Duodenal mucosa (tissue), 2 donors: ENCODE results near the gene ZNF576.
"Not testable (repeated sequence)": the region's sequence is repeated elsewhere in the genome, so short reads cannot be mapped to it uniquely, and the experiment has no call there.

Experiments used
- H3K27ac ChIP-seq: one replicate; pipeline ENCODE4 v1.7.0; 2013; ENCODE audit warnings: low read depth, low read length
- H3K27me3 ChIP-seq, 2 donors: one replicate each; pipeline ENCODE4 v1.7.0; 2013; ENCODE audit warnings: low read length in 2 of 2, control low read depth in 1 of 2; ENCODE audit not compliant: insufficient read depth in 2 of 2, control insufficient read depth in 1 of 2
- H3K36me3 ChIP-seq, 2 donors: one replicate each; pipeline ENCODE4 v1.7.0; 2013; ENCODE audit warnings: low read length in 2 of 2, control low read depth in 1 of 2; ENCODE audit not compliant: insufficient read depth in 2 of 2, control insufficient read depth in 1 of 2
- H3K4me1 ChIP-seq, 2 donors: one replicate each; pipeline ENCODE4 v1.7.0; 2013; ENCODE audit warnings: low read length in 2 of 2, control low read depth in 1 of 2; ENCODE audit not compliant: insufficient read depth in 2 of 2, control insufficient read depth in 1 of 2
- H3K4me3 ChIP-seq, 2 donors: one replicate each; pipeline ENCODE4 v1.7.0; 2013; ENCODE audit warnings: low read length in 2 of 2, low read depth in 1 of 2
- H3K9ac ChIP-seq, 2 donors: one replicate each; pipeline ENCODE4 v1.7.0; 2013; ENCODE audit warnings: low read length in 2 of 2, low read depth in 1 of 2
- H3K9me3 ChIP-seq, 2 donors: one replicate each; pipeline ENCODE4 v1.7.0; 2013; ENCODE audit warnings: low read length in 2 of 2, control low read depth in 1 of 2; ENCODE audit not compliant: control insufficient read depth in 1 of 2

ZNF576 gene

DNA sequence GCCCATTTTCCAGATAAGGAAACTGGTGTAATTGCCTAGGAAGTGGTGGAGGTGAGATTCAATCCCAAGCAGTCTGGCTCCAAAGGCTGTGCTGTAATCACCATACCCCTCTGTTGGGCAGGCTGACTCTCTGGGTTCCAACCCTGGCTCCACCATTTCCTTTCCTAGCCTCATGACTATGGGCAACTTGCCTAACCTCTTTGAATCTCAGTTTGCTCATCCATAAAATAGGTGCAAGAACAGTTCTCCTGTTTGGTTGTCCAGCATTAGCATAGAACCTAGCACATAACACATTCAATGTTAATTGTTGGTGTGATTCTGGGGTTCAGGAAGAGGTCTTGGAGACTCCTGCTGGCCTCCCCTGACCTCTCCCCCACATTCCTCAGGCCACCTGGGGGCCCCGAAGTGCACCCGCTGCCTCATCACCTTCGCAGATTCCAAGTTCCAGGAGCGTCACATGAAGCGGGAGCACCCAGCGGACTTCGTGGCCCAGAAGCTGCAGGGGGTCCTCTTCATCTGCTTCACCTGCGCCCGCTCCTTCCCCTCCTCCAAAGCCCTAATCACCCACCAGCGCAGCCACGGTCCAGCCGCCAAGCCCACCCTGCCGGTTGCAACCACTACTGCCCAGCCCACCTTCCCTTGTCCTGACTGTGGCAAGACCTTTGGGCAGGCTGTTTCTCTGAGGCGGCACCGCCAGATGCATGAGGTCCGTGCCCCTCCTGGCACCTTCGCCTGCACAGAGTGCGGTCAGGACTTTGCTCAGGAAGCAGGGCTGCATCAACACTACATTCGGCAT is 2.2 kb downstream of the ZNF576 start:
- no peaks in the 10 kb centered on the region for H3K9me3 ChIP-seq
- no peaks in the 10 kb centered on the region for H3K27me3 ChIP-seq
- peaks cover 5 to 34% of the 10 kb centered on the region in 2 donors for H3K36me3 ChIP-seq
- no peak overlapping the region for H3K9ac ChIP-seq
- H3K4me3 ChIP-seq = no peak overlapping the region
- no peak overlapping the region for H3K27ac ChIP-seq
- H3K4me1 ChIP-seq = peaks cover 24 to 32% of the 10 kb centered on the region in 2 donors

DNA sequence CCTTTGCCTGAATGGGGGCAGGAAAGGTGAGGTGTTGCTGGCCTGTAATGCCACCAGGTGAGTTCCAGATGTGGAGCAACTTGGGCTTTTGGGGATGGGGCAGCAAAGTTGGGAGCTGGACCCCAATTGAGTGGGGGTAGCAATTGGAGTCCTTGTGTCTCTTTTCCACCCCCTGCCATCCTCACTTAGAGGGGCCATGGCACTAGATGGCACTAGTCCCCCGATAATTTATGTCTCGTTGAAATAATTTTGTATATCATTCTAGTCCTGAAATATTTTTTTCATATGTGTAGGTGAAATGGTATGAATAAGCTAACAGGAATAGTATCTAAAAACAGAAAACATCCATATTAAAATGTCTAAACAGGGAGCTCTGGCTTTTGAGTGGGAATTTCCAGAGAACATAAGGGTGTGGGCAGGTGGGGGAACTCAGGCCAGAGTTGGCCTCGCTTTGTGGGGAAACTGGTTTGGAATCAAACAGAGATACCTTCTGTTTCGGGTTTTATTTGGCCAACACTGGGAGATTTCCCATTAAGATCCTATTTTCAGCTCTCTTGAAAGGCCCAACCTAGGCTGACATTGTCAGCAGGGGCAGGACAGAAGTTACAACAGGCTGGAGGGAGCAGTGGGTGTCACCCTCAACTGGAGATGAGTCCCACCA is 3.4 kb downstream of the ZNF576 start:
- Histone ChIP-seq H3K9me3 (no peaks in the 10 kb centered on the region), H3K4me3 (no peak overlapping the region), H3K4me1 (peaks cover 17 to 23% of the 10 kb centered on the region in 2 donors), H3K9ac (no peak overlapping the region), H3K27ac (no peak overlapping the region), H3K27me3 (no peaks in the 10 kb centered on the region), H3K36me3 (peaks cover 5 to 34% of the 10 kb centered on the region in 2 donors)

DNA sequence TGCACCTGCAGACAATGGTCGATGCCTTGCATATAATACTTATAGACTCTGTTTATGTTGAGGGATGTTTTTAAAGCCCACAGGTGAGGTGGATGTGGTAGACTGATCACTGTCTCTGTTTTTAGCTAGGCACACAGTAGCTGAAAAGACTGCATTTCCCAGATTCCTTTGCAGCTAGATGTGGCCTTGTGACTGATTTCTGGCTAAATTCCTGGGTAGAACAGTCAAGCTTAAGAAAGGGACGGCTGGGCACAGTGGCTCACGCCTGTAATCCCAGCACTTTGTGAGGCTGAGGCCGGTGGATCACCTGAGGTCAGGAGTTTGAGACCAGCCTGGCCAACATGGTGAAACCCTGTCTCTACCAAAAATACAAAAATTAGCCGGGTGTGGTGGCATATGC is 3.9 kb downstream of the ZNF576 start:
- Histone ChIP-seq H3K4me1 (peaks cover 17% of the 10 kb centered on the region in 2 donors), H3K36me3 (peaks cover 5 to 34% of the 10 kb centered on the region in 2 donors)
- H3K9me3 ChIP-seq, H3K4me3 ChIP-seq, H3K27ac ChIP-seq, H3K9ac ChIP-seq, H3K27me3 ChIP-seq: not testable (repeated sequence)

DNA sequence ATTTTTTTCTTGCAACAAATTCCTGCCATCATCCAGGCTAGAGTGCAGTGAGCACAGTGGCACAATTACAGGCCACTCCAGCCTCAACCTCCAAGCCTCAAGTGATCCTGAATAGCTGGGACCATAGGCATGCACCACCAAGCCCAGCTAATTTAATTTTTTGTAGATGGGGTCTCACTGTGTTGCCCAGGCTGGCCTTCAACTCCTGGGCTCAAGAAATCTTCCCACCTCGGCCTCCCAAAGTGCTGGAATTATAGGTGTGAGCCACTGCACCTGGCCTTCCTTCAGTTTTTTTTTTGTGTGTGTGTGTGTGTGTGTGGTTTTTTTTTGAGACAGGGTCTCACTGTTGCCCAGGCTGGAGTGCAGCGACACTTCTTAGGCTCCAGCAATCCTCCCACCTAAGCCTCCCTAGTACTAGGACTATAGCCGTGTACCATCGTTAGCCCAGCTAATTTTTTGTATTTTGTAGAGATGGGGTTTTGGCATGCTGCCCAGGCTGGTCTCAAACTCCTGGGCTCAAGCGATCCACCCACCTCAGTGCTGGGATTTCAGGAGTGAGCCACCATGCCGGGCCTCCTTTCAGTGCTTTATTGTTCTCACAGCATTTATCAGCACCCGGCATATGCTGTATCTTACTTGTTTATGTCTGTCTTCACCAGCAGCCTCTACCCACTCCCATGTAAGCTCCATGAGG is 9.6 kb downstream of the ZNF576 start:
- Histone ChIP-seq H3K27me3 (no peaks in the 10 kb centered on the region), H3K9ac (no peak overlapping the region), H3K4me3 (no peak overlapping the region), H3K27ac (no peak overlapping the region), H3K4me1 (no peaks in the 10 kb centered on the region), H3K36me3 (peaks cover 0 to 19% of the 10 kb centered on the region in 2 donors), H3K9me3 (no peaks in the 10 kb centered on the region)

DNA sequence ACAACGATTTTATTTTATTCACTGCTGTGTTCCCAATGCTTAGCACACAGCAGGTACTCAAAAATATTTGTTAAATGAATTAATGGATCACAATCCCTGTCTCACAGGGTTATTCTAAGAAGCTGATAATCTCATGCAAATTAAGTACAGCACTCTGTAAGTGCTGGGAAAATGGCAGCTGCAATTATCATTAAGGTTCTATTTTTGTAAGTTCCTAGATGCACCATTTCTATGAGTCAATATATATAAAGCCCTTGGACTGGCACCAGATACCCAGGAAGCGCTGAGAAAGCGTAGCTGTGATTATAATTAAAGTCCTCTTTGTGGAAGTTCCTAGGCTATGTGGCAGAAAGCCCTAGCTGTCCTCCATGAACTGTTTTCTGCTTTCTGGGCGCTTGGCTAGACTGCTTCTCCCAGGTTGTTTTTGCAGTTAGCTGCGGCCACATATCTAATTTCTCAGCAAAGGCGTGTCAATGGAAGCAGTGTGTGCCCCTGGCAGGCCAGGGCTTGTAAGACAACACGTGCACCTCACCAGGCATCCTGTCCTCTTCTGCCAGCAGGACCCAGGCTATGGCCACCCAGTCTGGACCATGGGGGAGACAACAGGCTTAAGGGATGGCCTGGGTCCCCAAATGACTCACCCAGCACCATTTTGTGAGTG is 10.3 kb downstream of the ZNF576 start:
- no peak overlapping the region for H3K27ac ChIP-seq
- no peak overlapping the region for H3K9ac ChIP-seq
- H3K27me3 ChIP-seq = no peaks in the 10 kb centered on the region
- H3K9me3 ChIP-seq = no peaks in the 10 kb centered on the region
- no peak overlapping the region for H3K4me3 ChIP-seq
- H3K36me3 ChIP-seq = peaks cover 0 to 12% of the 10 kb centered on the region in 2 donors
- H3K4me1 ChIP-seq = no peaks in the 10 kb centered on the region

DNA sequence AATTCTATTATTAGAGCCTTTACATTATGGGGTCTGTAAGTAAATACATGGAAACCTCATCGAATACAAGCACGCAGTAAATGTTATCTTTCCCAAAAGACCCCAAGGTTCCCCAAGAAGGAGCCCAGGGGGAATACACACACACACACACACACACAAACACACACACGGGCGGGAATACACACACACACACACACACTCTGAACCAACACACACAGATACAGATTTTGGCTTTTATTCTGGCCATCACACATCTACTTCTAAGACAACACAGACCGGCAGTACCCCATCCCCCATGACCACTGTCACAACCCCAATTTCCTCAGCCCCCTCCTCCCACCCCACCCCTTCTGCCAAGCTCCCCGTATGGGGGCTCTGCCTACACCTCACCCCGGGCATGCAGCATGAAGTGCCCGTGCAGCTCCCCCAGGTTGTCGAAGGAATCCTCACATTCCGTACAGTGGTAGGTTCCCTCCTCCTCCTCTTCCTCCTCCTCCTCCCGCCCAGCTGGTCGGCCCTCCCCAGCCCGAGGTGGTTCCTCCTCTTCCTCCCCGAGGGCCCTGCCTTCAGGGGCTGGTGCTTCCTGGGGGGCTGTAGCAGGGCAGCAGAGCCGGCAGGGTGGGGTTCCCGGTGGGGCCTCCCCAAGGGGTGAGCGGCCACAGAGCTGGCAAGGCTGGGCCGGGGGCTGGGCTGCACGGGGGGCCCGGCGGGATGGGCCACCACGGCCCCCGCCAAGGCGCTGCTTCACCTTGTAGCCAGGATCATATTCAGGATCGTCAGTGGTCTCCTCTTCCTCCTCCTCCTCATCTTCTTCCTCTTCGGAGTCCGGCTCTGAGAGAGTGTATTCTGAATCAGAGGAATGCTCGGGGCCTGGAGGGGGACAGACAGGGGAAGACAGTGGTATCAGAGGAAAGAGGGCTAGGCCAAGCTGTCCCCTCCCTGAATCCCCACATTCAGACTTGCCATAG is 11.1 kb downstream of the ZNF576 start:
- Histone ChIP-seq H3K4me3 (no peak overlapping the region), H3K36me3 (peaks cover 0 to 10% of the 10 kb centered on the region in 2 donors), H3K4me1 (no peaks in the 10 kb centered on the region), H3K9me3 (no peaks in the 10 kb centered on the region), H3K9ac (no peak overlapping the region), H3K27me3 (no peaks in the 10 kb centered on the region), H3K27ac (no peak overlapping the region)

DNA sequence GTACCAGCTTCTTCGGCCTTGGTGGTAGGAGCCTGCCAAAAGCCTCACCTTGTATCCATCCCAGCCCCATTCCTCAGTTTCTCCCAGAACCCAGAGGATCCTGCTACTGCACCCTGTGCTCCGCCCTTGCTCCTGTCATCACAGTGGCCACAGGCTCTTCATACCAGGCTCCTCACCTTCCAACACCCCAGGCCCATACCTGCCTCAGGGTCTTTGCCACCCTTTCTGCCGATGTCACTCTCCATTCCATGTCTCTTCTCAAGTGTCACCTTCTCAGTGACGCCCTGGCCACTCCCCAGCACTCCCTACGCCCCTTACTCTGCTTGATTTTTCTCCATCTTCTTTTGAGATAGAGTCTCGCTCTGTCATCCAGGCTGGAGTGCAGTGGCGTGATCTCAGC is 13.5 kb downstream of the ZNF576 start:
- H3K36me3 ChIP-seq = peaks cover 0 to 26% of the 10 kb centered on the region in 2 donors
- no peaks in the 10 kb centered on the region for H3K4me1 ChIP-seq
- H3K4me3 ChIP-seq = no peak overlapping the region
- no peak overlapping the region for H3K27ac ChIP-seq
- no peaks in the 10 kb centered on the region for H3K9me3 ChIP-seq
- no peaks in the 10 kb centered on the region for H3K27me3 ChIP-seq
- H3K9ac ChIP-seq = no peak overlapping the region

DNA sequence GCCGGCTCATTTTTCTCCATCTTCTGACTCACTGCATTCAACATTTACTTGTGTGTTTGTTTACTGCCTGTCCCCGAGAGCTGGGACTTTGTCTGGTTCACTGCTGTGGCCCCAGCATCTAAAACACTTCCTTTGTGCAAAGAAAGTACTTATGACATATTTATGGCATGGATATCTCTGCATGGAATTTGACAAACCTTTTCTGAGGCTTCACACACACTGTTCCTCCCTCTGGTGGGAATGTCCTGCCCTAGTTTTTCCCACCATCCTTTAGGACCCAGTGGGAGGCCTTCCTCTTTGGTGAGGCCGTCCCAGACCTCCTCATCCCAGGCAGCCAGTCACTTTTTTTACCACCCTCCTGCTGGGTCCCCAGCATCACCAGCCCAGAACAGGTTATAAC is 14.1 kb downstream of the ZNF576 start:
- no peaks in the 10 kb centered on the region for H3K4me1 ChIP-seq
- H3K9me3 ChIP-seq = no peaks in the 10 kb centered on the region
- H3K9ac ChIP-seq = no peak overlapping the region
- no peak overlapping the region for H3K4me3 ChIP-seq
- H3K27me3 ChIP-seq = no peaks in the 10 kb centered on the region
- no peak overlapping the region for H3K27ac ChIP-seq
- peaks cover 0 to 26% of the 10 kb centered on the region in 2 donors for H3K36me3 ChIP-seq

DNA sequence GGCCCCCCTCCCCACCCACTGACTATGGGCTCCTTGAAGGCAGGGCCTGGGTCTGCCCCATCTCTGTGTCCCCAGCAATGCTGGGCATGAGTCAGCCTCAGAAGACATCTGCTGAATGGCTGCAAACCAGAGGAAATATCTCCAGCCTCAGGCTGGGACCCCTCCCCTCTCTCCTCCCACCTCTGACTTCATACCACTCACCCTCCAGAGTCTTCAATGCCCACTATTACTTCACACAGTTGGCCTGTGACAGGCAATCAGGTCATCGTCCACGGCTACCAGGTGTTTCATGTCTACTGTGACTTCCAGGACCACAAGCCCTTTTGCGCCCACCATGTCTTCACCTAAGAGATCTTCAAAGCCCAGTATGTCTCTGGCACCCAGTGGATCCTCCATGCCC is 15.4 kb downstream of the ZNF576 start, which contains the start of gene SRRM5:
TSS of gene SRRM5 (plus strand) at position 301 of the 400 bp plus-strand sequence. CDS start at position 335, 34 bp downstream.
- H3K27me3 ChIP-seq = no peaks in the 10 kb centered on the region
- H3K36me3 ChIP-seq = peaks cover 0 to 26% of the 10 kb centered on the region in 2 donors
- no peak within 1 kb of the TSS for H3K4me3 ChIP-seq
- no peak within 1 kb of the TSS for H3K27ac ChIP-seq
- no peak within 1 kb of the TSS for H3K9ac ChIP-seq
- H3K9me3 ChIP-seq = no peaks in the 10 kb centered on the region
- no peaks in the 10 kb centered on the region for H3K4me1 ChIP-seq
